ENCODE data around the gene PRKRIP1. TPM values are rescaled to one million over a fixed set of nuclear protein-coding genes. Genes with fewer than 3 reads are reported as not detected.

Gene PRKRIP1
- total and polyA plus RNA-seq, 8 donors, result 9.1 to 40.1 (median 11.6) TPM

- 52 to 59% methylated on average over 8 to 12 of the region's 12 CpGs for WGBS, 2 donors
- peak; percentile 75 to 92 (median 88) for DNase-seq
- ATAC-seq, result peak; percentile 85 to 94 (median 94)
- intact Hi-C loops (cut with DNase I), result loop anchor here in 1 of 3 donors (5.0 kb wide), 1 partner anchor 109 kb away; no protein-coding TSS in a partner anchor
- no peak overlapping the region for H3K4me3 ChIP-seq
- no peak overlapping the region for H3K27ac ChIP-seq
- no peaks in the 10 kb centered on the region for H3K27me3 ChIP-seq
- no peaks in the 10 kb centered on the region for H3K9me3 ChIP-seq
- FAIRE-seq, result no peak
- TF ChIP-seq, protein P1, sequence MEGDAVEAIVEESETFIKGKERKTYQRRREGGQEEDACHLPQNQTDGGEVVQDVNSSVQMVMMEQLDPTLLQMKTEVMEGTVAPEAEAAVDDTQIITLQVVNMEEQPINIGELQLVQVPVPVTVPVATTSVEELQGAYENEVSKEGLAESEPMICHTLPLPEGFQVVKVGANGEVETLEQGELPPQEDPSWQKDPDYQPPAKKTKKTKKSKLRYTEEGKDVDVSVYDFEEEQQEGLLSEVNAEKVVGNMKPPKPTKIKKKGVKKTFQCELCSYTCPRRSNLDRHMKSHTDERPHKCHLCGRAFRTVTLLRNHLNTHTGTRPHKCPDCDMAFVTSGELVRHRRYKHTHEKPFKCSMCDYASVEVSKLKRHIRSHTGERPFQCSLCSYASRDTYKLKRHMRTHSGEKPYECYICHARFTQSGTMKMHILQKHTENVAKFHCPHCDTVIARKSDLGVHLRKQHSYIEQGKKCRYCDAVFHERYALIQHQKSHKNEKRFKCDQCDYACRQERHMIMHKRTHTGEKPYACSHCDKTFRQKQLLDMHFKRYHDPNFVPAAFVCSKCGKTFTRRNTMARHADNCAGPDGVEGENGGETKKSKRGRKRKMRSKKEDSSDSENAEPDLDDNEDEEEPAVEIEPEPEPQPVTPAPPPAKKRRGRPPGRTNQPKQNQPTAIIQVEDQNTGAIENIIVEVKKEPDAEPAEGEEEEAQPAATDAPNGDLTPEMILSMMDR (IDR thresholded peaks at IDR 0.05), result peak; percentile 83 to 93 (median 87)
- H3K36me3 ChIP-seq, result no peaks in the 10 kb centered on the region
- no peaks in the 10 kb centered on the region for H3K4me1 ChIP-seq
Measured at GRCh38 chr7:102390697-102391484, 5.3 kb upstream of the PRKRIP1 start.

DNA sequence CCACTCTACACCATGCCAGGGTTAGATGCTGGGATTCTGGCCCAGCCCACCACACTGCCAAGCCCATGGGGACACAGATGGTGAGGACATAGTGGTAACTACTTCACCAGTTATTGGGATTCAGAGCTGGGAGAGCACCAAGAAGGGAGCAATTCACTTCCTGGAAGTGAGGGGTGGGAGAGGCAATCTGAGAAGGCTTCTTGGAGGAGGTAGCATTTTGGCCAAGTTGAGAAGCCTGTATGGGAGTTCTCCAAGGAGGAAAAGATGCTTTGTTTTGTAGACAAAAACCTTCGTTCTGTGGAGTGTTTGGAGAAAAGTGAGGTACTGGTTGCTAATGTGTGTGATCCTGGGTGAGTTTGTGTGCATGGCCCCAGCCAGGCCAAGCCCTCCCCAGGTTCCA lies 3.8 kb upstream of the PRKRIP1 start:
- Histone ChIP-seq H3K9me3 (no peaks in the 10 kb centered on the region), H3K4me1 (peaks cover 0 to 4% (median 4%) of the 10 kb centered on the region in 3 donors), H3K27me3 (no peaks in the 10 kb centered on the region), H3K36me3 (no peaks in the 10 kb centered on the region), H3K27ac (no peak overlapping the region), H3K4me3 (no peak overlapping the region)
- 78 to 82% methylated on average over 1 of the region's 1 CpG for WGBS, 2 donors
- TF ChIP-seq, protein P1 (IDR thresholded peaks at IDR 0.05), result no peak
- intact Hi-C loops (cut with DNase I), result loop anchor here in 1 of 3 donors (5.0 kb wide), 1 partner anchor 110 kb away; no protein-coding TSS in a partner anchor
- ATAC-seq (no peak), FAIRE-seq (no peak), DNase-seq (peak in 1 of 6 donors; percentile 1)

GRCh38 chr7:102393467-102393866 lies 2.7 kb upstream of the PRKRIP1 start:
- intact Hi-C loops (cut with DNase I), result loop anchor here in 1 of 3 donors (5.0 kb wide), 1 partner anchor 111 kb away; no protein-coding TSS in a partner anchor
- Histone ChIP-seq H3K27me3 (no peaks in the 10 kb centered on the region), H3K9me3 (no peaks in the 10 kb centered on the region), H3K4me1 (peaks cover 0 to 5% (median 5%) of the 10 kb centered on the region in 3 donors), H3K27ac (no peak overlapping the region), H3K4me3 (no peak overlapping the region), H3K36me3 (no peaks in the 10 kb centered on the region)
- FAIRE-seq (no peak), ATAC-seq (no peak), DNase-seq (no peak)
- TF ChIP-seq, protein P1 (IDR thresholded peaks at IDR 0.05), result no peak
- WGBS, 2 donors, result 74 to 83% methylated on average over 9 of the region's 9 CpGs

GRCh38 chr7:102395592-102395872 lies 631 bp upstream of the PRKRIP1 start:
- TF ChIP-seq, protein P1 (IDR thresholded peaks at IDR 0.05), result no peak
- Histone ChIP-seq H3K4me1 (peaks cover 0 to 5% (median 5%) of the 10 kb centered on the region in 3 donors), H3K27ac (peak overlapping the region; percentile 61 to 88 (median 74)), H3K9me3 (no peaks in the 10 kb centered on the region), H3K4me3 (peak overlapping the region; percentile 64 to 98 (median 90)), H3K27me3 (no peaks in the 10 kb centered on the region), H3K36me3 (peaks cover 0 to 15% (median 3%) of the 10 kb centered on the region in 3 donors)
- ATAC-seq, result peak in 3 of 4 donors; percentile 10 to 29 (median 15)
- DNase-seq, result no peak
- intact Hi-C loops (cut with DNase I), result no loop called here
- FAIRE-seq, result no peak
- 5 to 11% methylated on average over 9 of the region's 9 CpGs for WGBS, 2 donors

DNA sequence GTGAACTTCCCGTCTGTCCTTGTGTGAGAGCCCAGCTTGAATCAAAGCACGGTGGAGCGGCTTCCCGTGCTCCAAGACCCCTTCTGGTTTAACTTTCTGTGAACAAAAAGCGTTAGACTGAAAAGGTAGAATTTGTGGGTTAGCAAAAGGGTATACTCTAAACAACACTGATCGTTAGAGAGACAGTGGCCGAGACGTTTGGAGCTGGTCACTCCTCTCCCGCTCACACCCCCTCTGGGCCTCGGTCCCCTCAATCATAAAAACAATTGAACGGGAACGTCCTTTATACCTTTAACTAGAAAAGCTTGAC lies 502 bp downstream of the PRKRIP1 start:
- TF ChIP-seq, protein P1 (IDR thresholded peaks at IDR 0.05), result no peak
- intact Hi-C loops (cut with DNase I), result no loop called here
- ATAC-seq (peak; percentile 2 to 20 (median 10)), FAIRE-seq (no peak), DNase-seq (no peak)
- Histone ChIP-seq H3K9me3 (no peaks in the 10 kb centered on the region), H3K27ac (peak overlapping the region; percentile 61 to 88 (median 74)), H3K36me3 (peaks cover 0 to 25% (median 7%) of the 10 kb centered on the region in 3 donors), H3K4me1 (peaks cover 0 to 5% (median 5%) of the 10 kb centered on the region in 3 donors), H3K27me3 (no peaks in the 10 kb centered on the region), H3K4me3 (peak overlapping the region; percentile 64 to 98 (median 90))
- WGBS, 2 donors, result 0% methylated on average over 12 of the region's 12 CpGs

Data from pancreas (tissue), 10 donors.